ENCODE measurements around the gene LBHD2. TPM values are rescaled to one million over a fixed set of nuclear protein-coding genes. Genes with fewer than 3 reads are reported as not detected.

Gene LBHD2
- polyA plus RNA-seq, 3 donors = not detected

- DNase-seq = no peak
These were observed 5.7 kb downstream of the LBHD2 start for GRCh38 chr14:103089386-103090335.

DNA sequence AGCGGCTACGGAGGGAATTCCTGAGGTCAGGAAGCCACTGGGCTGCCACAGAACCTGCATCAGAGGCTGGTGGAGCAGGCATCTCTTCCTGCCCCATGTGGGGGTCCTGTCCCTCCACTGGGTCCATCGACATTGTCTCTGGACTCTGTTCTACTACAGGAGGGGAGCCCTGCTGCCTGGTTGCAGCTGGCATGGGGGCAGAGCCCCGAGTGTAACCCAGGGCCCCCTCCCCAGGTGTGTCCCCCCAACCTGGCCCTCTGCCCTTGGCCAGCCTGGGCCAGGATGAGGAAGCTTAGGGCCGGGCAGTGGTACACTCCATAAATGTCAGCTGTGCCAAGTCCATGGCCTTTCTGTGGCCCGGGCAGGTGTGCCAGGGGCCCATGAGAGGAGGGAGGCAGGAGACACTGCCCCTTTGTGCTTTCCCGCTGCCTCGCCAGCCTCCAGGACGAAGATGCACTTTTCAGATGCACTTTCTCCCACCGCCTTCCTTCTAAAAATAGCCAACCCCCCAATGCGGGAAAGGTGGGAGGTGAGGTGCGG lies 6.5 kb downstream of the LBHD2 start:
- DNase-seq = no peak

DNA sequence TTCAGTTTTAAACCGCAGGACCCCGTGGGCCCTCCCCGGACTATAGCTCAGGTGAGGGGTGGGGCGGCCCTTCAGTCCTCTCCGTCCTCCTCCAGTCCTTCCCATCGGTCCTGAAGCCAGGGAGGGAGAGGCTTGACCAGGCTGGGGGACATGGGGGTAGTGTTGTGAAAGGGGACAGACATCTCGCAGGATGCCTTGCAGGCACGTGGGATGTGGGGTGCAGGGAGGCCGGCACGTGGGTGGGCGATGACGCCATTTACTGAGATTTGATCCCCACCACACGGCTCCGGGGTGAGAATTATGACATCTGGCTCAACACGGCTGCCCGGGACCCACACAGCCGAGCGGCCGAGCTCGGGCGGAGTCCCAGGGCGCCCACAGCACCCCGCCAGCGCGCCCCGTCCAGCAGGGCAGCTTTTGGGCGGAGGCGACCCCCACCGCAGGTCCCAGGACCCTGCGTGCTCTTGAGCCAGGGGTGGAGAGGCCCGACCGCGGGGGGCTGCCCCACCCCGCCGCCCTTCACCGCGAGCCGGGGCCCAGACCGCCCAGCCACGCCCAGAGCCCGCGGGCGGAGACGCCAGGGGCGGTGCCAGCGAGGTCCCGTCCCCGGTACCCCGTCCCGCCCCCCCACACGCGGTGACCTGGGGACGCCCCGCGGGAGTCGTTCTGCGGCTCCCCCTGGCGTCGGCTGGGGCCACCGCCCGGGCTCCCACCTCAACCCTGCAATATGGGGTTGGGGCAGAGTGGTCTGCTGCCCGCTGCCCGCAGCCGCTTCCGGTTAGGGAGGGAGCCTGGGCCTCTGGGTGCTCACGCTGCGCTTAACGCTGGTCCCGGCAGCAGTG lies 7.3 kb downstream of the LBHD2 start:
- no peak for DNase-seq

GRCh38 chr14:103091883-103092222 lies 7.8 kb downstream of the LBHD2 start:
- DNase-seq = no peak

DNA sequence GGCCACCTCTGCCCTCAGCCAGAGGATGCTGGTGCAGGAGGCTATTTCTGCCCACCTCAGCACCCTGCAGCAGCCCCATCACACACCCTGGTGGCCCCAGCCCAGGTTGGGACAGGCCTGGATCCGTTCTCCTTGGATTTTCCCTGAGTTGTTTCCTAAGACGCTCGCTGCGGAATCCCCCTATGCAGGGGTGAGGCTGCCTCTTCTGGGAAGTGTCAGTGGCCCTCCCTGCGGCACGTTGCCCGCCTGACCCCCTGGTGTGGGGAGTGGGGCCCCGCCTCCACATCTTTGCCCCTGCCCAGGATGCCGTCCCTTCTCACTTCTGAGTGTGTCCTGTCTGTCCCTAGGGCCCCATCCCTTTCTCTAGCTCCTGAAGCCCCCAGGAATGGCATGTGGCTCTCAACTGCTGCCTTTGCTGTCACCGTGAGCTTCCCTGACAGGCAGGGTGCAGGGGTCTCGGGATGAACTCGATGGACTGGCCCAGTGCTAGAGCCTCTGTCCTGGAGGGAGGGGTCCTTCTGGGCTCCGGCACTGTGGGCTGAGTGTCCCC lies 9.9 kb downstream of the LBHD2 start:
- no peak for DNase-seq

DNA sequence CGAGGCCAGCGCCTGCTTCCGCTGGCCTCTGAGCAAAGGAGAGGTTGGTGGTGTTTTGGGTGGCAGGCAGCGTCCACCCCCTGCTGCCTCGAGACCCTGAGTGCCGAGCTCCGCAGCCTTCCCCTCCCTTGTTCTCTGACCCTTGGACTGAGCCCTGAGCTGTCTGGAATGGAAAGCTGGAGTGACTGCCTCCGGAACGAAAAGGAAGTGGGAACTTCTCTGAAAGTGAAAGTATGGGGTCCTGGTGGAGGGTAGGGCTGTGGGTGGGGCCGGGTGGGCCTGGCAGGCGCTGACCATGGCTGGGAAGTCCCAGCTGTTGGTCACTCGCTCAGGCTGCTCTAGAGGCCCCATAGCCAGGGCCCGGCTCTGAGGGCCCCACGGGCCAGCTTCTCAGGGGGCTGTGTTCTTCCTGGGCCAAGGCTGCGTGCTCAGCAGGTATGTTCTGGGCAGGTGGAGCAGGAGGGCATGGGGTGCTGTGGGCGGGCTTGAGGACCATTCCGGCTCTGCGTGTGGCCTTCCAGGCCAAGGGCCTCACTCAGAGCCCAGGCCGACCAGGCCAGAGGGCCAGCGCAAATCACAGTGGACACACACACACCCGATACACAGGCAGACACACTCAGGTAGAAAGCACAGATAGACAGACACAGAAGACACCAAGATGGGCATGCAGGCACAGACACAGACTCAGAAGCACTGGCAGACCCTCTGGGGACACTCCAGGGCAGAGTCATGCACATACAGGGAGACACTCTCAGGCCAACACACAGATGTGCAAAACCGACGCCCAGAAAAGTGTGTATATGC lies 10.6 kb downstream of the LBHD2 start, which contains the start of gene EXOC3L4:
EXOC3L4 (plus strand) TSS at position 320 of the 804 bp plus-strand sequence. CDS start 5,495 bp downstream, outside the sequence.
- DNase-seq = no peak

GRCh38 chr14:103095210-103095778 lies 11.3 kb downstream of the LBHD2 start:
- DNase-seq = no peak

DNA sequence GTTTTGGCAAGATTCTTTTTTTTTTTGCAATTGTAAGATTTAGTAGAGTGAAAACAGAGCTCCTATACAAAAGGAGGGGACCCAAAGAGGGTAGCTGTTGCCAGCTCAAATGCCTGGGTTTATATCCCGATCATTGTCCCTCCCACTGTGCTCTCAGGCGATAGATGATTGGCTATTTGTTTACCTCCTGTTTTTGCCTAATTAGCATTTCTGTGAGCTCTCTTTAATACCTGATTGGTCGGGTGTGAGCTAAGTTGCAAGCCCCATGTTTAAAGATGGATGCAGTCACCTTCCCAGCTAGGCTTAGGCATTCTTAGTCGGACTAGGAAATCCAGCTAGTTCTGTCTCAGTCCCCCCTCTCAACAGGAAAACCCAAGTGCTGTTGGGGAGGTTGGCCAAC lies 12.4 kb downstream of the LBHD2 start:
- no peak for DNase-seq

DNA sequence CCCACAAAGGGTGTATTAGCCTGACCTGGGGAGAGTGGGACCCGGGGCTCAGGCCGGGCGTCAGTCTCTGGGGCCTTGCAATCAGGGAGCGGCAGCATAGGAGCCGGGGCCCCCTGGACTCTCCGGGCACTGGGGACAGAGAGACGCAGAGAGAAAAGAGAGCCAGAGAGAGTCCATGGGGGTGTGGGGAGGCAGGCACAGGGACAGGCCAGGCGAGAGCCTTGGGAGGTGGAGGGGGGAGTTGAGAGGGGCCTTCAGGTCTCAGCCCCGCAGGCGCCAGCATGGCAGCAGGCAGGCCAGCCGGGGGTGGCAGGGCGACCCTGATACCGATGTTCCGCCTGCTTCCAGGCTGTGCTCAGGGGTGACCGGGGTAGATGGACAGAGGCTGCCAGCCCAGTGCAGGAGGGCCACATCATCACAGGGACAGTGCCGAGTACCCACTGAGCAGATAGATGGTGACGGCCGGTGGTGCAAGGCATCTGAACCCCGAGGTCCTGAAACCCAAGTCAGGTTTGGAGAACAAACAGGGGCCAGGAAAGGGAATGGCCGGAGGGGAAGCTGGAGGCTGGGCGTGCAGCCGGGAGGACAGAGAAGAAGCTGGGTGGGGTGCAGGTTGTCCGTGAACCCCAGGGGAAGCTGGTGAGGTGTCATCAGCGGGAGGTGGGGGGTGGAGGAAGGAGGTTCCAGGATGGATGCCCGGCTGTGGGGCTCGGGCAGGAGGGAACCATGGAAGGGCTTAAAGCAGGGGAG lies 13.4 kb downstream of the LBHD2 start:
- no peak for DNase-seq

DNA sequence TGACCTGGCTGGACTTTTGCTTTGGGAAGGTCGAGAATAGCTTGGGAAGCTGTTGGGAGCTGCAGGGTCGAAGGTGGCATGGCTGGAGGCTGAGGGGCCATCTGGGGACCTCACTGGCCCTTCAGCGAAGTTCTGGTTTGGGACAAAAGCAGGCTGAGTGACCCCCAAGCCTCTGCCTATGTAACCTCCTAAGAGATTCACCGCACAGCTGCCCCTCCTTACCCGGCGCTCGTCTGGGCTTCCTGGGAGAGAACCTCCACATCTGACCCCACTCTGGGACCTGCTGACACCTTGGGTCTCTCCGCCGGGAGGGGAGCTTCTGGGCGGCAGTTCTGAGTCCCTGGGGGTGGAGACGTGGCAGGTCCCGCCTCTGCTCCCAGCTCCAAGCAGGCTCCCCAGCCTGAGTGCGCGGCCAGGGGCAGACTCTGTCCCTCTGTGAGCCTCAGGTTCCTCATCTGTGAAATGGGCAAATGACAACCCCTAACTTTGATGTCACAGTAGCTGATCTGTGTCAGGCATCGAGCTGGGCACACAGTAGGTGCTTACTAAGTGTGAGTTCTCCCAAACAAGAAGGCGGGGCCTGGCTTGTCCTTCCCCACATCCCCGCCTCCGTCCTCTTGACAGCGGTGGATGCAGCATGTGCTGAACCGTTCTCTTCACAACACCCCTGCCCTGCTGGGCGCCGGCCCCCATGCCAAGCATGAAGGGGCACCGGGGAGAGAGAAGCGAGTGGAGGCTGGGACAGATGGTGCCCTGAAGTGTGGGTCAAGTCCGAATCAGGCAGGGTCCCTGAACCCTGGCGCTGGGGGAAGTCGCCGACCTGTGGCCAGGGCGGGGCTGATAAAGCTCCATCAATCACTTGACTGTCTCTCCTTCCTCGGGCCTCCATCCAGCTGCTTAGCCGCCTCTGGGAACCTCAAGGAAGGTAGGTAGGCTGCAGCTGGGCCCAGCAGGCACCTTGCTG lies 14.3 kb downstream of the LBHD2 start:
- no peak for DNase-seq

GRCh38 chr14:103099081-103099732 lies 15.2 kb downstream of the LBHD2 start:
- DNase-seq = no peak

DNA sequence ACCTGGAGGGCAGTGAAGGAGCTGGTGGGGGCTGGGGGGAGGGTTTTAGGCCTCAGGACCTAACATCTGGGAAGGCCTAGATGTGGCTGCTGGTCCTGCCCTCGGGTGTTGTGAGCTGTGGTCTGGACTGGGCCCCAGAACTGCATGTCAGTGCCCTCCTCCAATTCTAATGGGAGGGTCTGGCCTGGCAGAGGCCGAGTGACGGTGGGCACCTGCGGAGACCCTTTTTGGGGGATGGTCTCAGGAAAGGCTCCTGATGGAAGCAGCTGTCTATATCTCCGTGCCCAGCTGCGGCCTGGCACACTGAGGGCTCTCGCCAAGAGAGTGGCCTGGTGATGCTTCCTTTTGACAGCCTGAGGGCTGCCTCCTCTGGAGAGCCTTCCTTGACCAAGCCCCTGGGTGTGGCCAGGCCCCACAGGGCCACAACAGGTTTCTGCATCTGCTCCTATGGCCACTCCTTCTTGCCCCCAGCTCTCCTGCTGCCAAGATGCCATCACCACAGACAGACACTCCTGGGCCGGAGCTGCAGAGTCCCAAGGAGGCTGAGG lies 15.8 kb downstream of the LBHD2 start:
- no peak for DNase-seq

DNA sequence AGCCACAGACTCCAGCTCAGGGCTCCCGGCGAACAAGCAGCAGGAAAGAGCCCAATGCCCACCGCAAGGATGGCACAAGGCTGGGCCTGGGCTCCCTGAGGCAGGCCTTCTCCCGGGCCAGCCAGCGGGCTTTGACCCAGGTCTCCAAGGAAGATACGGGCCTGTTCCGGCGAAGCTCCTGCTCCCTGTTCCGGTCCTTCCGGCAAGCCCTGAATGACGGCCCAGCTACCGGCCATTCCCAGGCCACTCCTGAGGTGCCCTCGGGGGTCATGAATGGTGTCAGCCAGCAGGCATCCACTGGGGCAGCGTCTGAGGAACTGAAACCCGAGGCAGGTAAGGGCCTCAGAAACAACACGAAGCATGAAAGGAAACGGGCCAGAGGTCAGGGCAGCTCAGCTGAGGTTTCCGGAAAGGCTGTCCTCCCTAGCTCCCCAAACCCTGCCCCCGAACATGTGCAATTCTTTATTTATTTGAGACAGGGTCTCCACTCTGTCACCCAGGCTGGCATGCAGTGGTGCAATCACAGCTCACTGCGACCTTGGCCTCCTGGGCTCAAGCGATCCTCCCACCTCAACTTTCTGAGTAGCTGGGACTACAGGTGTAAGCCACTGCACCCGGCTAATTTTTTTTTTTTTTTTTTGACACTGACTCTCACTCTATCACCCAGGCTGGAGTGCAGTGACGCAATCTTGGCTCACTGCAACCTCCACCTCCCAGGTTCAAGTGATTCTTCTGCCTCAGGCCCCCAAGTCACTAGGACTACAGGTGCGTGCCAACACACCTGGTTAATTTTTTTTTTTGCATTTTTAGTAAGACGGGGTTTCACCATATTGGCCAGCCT lies 16.5 kb downstream of the LBHD2 start:
- DNase-seq = no peak

- DNase-seq = no peak
These were observed 17.4 kb downstream of the LBHD2 start for GRCh38 chr14:103101257-103101962.

DNA sequence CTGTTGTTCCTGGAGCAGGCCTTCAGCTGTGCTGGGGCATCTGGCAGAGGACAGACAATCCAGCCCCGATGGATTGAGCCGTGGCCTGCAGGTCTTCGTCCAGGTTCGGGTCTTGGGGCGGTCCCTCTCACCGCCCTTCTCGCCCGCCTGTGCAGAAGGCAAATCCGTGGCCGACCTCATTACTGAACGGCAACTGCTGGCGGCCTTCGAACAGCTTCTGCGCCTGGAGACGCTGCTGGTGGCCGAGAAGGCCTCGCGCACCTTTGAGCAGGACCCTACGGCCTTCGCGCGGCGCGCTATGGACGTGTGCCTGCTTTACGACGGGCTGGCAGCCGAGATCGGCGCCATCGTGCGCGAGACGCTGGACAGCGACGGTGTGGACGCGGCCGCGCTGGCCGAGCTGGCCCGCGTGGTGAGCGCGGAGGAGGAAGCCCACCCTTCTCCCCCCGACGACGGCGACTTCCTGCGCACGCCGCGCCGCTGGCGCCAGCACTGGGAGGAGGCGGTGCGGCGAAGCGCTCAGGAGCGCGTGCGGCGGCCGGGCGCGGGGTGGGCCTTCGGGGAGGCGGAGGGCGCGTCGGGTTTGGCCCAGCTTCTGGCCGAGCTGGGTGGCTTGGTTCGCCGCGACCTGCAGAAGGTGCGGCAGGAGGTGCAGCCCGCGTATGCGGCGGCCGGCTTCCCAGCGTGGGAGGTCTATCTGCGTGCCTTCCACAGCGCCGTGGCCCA lies 18.1 kb downstream of the LBHD2 start:
- no peak for DNase-seq

Measured in renal pelvis (tissue), 4 donors.